HG03280 (cell line): ENCODE results near the gene STYXL1.

Source experiments
- ATAC-seq: cut with Tn5 transposase; IDR thresholded peaks from one replicate; pipeline ENCODE4 v1.9.1; 2021; ENCODE audit warnings: mild to moderate bottlenecking, moderate library complexity; ENCODE audit not compliant: unreplicated experiment

STYXL1 gene

GRCh38 chr7:75994388-75995051 is 53.3 kb downstream of the STYXL1 start, which contains the start of gene TMEM120A:
Gene TMEM120A (minus strand): TSS chr7:75994595. CDS start chr7:75994570, 25 bp downstream.
- peak; percentile 96 for ATAC-seq

- no peak for ATAC-seq
Observed at GRCh38 chr7:75993689-75994387, 54.0 kb downstream of the STYXL1 start.

DNA sequence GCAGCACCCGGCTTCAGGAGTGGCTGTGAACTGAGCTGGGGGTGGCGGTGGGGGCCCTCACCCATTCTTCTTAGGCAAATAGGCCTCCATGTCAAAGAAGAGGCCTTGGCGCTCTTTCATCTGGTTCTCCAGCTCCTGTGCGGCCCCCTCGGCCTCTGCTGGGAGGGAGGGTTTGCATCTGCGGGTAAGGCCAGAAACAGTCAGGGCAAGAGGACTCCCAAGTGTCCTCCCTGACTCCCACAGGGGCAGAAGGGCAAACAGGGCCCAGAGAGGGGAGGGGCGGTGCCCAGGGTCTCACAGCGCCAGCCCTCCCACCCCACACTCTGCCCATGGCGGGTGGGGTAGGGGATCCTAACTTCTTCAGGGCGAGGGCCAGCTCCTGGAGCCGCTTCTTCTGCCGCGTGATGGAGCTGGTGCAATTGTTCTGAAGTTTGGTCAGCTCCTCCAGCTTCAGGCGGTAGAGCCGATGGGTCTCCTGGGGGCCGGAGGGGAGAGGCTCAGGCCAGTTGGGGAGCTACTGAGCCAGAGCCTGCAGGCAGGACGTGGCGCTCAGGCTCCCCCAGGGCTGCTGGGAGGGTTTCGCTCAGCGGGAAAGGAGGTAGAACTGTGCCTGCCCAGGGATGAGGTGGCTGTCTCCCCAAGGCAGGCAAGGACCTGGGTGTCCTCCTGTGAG is 55.6 kb downstream of the STYXL1 start:
- ATAC-seq: no peak

- ATAC-seq: no peak
Observed at GRCh38 chr7:75991531-75992082, 56.2 kb downstream of the STYXL1 start.

- no peak for ATAC-seq
Observed at GRCh38 chr7:75989500-75990388, 58.1 kb downstream of the STYXL1 start.

DNA sequence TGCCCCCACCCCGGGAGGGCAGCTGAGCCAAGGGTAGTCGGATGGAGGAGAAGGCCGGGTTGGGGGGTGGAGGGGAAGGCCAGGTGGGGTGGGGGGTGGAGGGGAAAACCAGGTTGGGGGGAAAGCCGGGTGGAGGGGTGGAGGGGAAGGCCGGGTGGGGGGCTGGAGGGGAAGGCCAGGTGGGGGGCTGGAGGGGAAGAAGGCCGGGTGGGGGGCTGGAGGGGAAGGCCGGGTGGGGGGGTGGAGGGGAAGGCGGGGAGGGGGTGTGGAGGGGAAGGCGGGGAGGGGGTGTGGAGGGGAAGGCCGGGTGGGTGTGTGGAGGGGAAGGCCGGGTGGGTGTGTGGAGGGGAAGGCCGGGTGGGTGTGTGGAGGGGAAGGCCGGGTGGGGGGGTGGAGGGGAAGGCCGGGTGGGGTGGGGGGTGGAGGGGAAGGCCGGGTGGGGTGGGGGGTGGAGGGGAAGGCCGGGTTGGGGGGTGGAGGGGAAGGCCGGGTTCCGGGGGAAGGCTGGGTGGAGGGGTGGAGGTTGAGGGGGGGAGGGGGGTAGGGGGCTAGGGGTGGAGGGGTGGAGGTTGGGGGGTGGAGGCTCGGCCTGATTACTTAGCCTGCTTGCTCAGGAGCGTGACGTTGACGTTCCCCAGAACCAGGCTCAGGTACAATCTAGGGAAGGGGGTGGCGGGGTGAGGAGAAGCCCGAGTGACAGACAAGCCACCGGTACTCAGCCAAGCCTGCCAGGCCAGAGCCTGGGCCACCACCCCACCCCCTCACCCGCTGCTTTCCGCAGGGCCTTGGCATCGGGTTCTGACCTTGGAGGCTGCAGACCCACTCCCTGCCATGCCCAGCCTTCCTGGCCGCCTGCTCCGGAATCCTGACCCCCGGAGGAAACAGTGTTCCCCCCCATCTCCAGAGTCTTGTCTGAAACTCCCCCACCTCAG is 59.0 kb downstream of the STYXL1 start:
- ATAC-seq: no peak

- ATAC-seq: no peak
Observed at GRCh38 chr7:75987805-75988567, 59.8 kb downstream of the STYXL1 start.

DNA sequence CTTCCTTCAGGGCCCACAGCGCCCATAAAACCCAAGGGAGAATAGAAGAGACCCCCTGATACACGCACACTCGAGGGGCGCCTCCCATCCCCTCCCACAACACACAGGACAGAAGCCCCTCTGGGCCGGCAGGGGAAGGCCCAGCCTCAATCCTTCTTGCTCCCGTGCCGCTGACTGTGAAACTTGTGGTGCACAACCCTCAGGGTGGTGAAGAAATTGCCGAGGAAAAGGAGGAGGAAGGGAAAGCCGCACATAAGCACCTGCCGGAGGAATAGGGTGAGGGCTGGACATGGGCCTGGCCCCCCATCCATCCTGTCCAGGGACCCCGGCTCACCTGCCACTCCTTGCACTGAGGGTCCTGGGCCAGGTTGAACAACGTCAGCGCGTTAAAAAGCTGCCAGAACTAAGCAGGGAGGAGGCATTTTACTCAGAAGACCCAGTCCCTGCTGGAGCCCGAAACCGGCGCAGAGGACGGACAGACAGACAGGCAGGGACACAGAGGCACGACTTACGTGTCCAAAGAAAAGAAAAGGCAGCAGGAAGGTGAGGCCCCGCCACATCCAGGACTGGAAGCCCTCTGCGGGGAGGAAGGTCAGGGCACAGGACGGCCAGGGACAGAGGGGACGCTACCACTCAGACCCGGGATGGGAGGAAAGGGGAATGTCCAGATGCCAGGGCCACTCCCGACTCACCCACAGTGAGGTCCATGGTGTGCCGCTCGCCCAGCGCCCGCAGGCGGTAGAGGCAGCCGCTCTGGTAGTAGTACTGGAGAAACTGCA is 60.6 kb downstream of the STYXL1 start:
- no peak for ATAC-seq

DNA sequence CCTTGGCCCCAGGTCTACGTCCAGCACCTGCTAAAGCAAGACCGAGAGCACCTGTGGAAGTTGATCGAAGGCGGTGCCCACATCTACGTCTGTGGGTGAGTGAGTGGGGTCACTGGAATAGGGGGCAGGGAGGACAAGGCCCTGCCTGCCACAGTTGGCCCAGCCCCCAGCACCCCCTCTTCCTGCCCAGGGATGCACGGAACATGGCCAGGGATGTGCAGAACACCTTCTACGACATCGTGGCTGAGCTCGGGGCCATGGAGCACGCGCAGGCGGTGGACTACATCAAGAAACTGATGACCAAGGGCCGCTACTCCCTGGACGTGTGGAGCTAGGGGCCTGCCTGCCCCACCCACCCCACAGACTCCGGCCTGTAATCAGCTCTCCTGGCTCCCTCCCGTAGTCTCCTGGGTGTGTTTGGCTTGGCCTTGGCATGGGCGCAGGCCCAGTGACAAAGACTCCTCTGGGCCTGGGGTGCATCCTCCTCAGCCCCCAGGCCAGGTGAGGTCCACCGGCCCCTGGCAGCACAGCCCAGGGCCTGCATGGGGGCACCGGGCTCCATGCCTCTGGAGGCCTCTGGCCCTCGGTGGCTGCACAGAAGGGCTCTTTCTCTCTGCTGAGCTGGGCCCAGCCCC is 61.5 kb downstream of the STYXL1 start:
- ATAC-seq: no peak

GRCh38 chr7:75985518-75986146 is 62.2 kb downstream of the STYXL1 start:
- no peak for ATAC-seq

DNA sequence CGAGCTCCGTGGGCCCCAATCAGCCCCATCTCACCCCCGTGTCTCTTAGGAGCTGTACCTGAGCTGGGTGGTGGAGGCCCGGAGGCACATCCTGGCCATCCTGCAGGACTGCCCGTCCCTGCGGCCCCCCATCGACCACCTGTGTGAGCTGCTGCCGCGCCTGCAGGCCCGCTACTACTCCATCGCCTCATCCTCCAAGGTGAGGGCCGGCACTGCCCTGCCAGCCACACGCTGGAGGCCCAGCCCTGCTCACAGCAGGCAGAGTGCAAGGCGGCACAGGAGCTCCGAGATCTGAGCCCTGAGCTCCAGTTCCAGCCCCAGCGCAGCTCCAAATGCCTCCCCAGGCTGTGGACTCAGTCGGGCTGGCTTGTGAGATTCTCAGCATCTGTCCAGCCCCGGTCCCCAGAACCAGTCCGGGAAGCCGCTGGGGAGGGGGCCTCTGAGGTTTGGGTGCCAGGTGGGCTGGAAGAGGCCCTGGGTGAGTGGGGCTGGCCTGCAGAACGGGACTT is 62.7 kb downstream of the STYXL1 start:
- ATAC-seq: no peak

DNA sequence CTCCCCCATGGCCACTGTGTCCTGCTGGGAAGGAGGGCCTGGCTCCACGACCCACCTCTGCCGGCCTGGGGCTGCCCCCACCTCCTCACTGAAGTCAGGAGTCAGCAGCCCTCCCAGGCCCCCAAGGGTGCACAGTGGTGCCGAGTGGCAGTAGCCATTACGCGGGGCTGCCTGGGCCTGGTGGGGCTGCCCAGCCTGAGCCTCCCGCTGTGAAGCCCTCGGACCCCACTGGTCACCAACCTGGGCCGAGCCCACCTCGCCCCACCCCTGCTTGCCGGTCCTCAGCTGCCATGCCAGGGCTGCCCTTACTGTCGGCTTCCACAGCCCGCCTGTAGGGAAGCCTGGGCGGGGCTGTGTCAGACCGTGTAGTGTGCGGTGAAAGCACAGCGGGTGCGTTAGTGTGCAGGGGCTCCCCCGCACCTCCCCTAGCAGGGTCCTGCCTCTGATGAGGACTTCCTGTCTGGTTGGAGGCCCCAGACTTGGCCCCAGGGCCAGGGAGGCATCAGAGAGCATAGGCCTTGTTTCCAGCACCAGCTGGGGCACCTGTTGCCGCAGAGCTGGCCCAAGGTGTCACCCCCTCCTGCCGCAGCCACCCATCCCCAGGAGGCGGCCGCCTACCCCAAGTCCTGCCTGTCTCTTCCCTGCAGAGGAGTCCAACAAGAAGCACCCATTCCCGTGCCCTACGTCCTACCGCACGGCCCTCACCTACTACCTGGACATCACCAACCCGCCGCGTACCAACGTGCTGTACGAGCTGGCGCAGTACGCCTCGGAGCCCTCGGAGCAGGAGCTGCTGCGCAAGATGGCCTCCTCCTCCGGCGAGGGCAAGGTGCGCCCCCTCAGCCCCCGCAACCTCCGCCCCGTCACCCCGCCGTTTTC is 63.4 kb downstream of the STYXL1 start:
- ATAC-seq: no peak

DNA sequence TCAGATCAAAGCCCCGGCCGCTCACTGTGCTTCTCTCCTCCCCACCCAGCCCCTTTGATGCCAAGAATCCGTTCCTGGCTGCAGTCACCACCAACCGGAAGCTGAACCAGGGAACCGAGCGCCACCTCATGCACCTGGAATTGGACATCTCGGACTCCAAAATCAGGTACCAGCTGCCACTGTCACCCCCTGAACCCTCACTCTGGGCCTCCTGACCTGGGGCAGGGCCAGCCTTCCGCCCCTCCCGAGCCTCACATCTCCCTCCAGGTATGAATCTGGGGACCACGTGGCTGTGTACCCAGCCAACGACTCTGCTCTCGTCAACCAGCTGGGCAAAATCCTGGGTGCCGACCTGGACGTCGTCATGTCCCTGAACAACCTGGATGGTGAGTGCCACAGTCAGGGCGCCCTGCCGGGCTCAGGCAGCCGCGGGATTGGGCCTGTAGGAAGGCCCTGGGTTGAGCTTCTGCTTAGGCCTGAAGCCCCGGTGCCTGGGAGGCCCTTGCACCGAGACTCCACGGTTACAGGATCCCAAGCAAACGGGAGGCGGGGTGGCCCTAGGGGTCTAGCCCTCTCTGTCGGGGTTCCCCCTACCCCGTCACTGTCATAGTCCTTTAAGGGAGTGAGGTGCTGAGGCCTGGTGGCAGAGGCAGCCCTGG is 64.2 kb downstream of the STYXL1 start:
- ATAC-seq: no peak

- no peak for ATAC-seq
Observed at GRCh38 chr7:75982306-75983064, 65.3 kb downstream of the STYXL1 start.
